ENCODE results near the gene SRRM4.

- TF ChIP-seq CTCF (optimal IDR thresholded peaks at IDR 0.05 in 1 of 3, IDR thresholded peaks at IDR 0.05 in 1 of 3, conservative IDR thresholded peaks at IDR 0.05 in 1 of 3; ENCODE audit: extremely low read depth in 1 of 3, insufficient read depth in 2 of 3, low read length in 3 of 3) (no peak), EZH2 (IDR thresholded peaks at IDR 0.05; ENCODE audit: low read length) (no peak)
Observed at GRCh38 chr12:119128527-119128926, 147.2 kb downstream of the SRRM4 start.

Measured in keratinocyte (primary cell).